Ascending aorta (tissue), 2 donors: ENCODE measurements around the gene ANKRD63. TPM values are rescaled to one million over a fixed set of nuclear protein-coding genes. Genes with fewer than 3 reads are reported as not detected.
A peak's percentile ranks its signal among the peaks of the same experiment; 100 is the strongest.

Experiments
- DNase-seq, 2 donors: peaks; one replicate each; pipeline ENCODE4 v3.0.0-alpha.2; 2019; ENCODE audit warnings: low spot score in 2 of 2
- H3K27ac ChIP-seq, 2 donors: fragments of 200-600 bp; sonication (generic); one replicate each; pipeline ENCODE4 v1.5.1; 2016 to 2017; ENCODE audit warnings: mild to moderate bottlenecking in 1 of 2
- H3K27me3 ChIP-seq: fragments of 200-600 bp; sonication (generic); one replicate; pipeline ENCODE4 v1.5.1; 2017
- H3K36me3 ChIP-seq, 2 donors: fragments of 200-600 bp; sonication (generic); one replicate each; pipeline ENCODE4 v1.5.1; 2016
- H3K4me1 ChIP-seq, 2 donors: fragments of 200-600 bp; sonication (generic); one replicate each; pipeline ENCODE4 v1.5.1; 2016 to 2017; ENCODE audit warnings: mild to moderate bottlenecking in 1 of 2
- H3K4me3 ChIP-seq, 2 donors: fragments of 200-600 bp; sonication (generic); one replicate each; pipeline ENCODE4 v1.5.1; 2016 to 2017; ENCODE audit warnings: mild to moderate bottlenecking in 1 of 2
- H3K9me3 ChIP-seq, 2 donors: fragments of 200-600 bp; sonication (generic); one replicate each; pipeline ENCODE4 v1.5.1; 2016
- CTCF ChIP-seq, 3 experiments: fragments of 200-600 bp in 2 of 3; fragments of 450-650 bp in 1 of 3; sonication (generic) in 2 of 3; IDR thresholded peaks; one replicate each; pipeline ENCODE4 v1.5.1; 2016 to 2019; ENCODE audit warnings: antibody characterized with exemption in 3 of 3, mild to moderate bottlenecking in 1 of 3, moderate library complexity in 1 of 3
- intact Hi-C: fragments of 100-400 bp; cut with DNase I; formaldehyde crosslinking; loops from one replicate; pipeline ENCODE4 v1.15.1; 2023
- total RNA-seq: library from RNA; depleted of rRNA; stranded (reverse); fragments of >200 nt; gene quantifications from one replicate; pipeline ENCODE4 v1.1.0, GENCODE V29; 2016

ANKRD63 gene
- total RNA-seq, 1 donor from 2014 or later, result not detected

- no peaks in the 10 kb centered on the region for H3K9me3 ChIP-seq
- H3K27me3 ChIP-seq, result no peaks in the 10 kb centered on the region
- TF ChIP-seq CTCF (IDR thresholded peaks at IDR 0.05), result no peak
- H3K27ac ChIP-seq, result no peak within 1 kb of the TSS
- no peaks in the 10 kb centered on the region for H3K36me3 ChIP-seq
- H3K4me1 ChIP-seq, result peaks cover 0 to 2% of the 10 kb centered on the region in 2 donors
- peak in 1 of 2 donors; percentile 57 for DNase-seq
- intact Hi-C loops, result no loop called here
- peak within 1 kb of the TSS; percentile 60 to 61 for H3K4me3 ChIP-seq
These were observed 44.1 kb downstream of the ANKRD63 start, which contains the start of gene PAK6 for GRCh38 chr15:40238532-40239403. Gene PAK6 (plus strand): TSS chr15:40239063. CDS start chr15:40264786, 25,723 bp downstream.

GRCh38 chr15:40235201-40235885 lies 47.5 kb downstream of the ANKRD63 start:
- Histone ChIP-seq H3K4me1 (peaks cover 0 to 2% of the 10 kb centered on the region in 2 donors), H3K4me3 (no peak overlapping the region), H3K9me3 (no peaks in the 10 kb centered on the region), H3K27me3 (no peaks in the 10 kb centered on the region), H3K27ac (no peak overlapping the region), H3K36me3 (no peaks in the 10 kb centered on the region)
- intact Hi-C loops, result no loop called here
- TF ChIP-seq CTCF (IDR thresholded peaks at IDR 0.05), result no peak
- DNase-seq, result no peak

- Histone ChIP-seq H3K9me3 (no peaks in the 10 kb centered on the region), H3K4me1 (peaks cover 0 to 2% of the 10 kb centered on the region in 2 donors), H3K27ac (no peak overlapping the region), H3K4me3 (no peak overlapping the region), H3K36me3 (no peaks in the 10 kb centered on the region), H3K27me3 (no peaks in the 10 kb centered on the region)
- no peak for DNase-seq
- intact Hi-C loops, result no loop called here
- no peak for TF ChIP-seq CTCF (IDR thresholded peaks at IDR 0.05)
These were observed 48.1 kb downstream of the ANKRD63 start for GRCh38 chr15:40234783-40235182.

GRCh38 chr15:40233727-40234577 lies 48.9 kb downstream of the ANKRD63 start:
- no peak for DNase-seq
- no peaks in the 10 kb centered on the region for H3K9me3 ChIP-seq
- no peaks in the 10 kb centered on the region for H3K4me1 ChIP-seq
- H3K4me3 ChIP-seq, result no peak overlapping the region
- intact Hi-C loops, result no loop called here
- H3K36me3 ChIP-seq, result no peaks in the 10 kb centered on the region
- TF ChIP-seq CTCF (IDR thresholded peaks at IDR 0.05), result no peak
- H3K27me3 ChIP-seq, result no peaks in the 10 kb centered on the region
- no peak overlapping the region for H3K27ac ChIP-seq

GRCh38 chr15:40232625-40233070 lies 50.2 kb downstream of the ANKRD63 start:
- no peak for DNase-seq
- intact Hi-C loops, result no loop called here
- TF ChIP-seq CTCF (IDR thresholded peaks at IDR 0.05), result no peak
- H3K27me3 ChIP-seq, result no peaks in the 10 kb centered on the region
- H3K4me3 ChIP-seq, result no peak overlapping the region
- no peaks in the 10 kb centered on the region for H3K36me3 ChIP-seq
- H3K27ac ChIP-seq, result no peak overlapping the region
- no peaks in the 10 kb centered on the region for H3K9me3 ChIP-seq
- no peaks in the 10 kb centered on the region for H3K4me1 ChIP-seq
